ENCODE results near the gene HLA-DMB. TPM values are rescaled to one million over a fixed set of nuclear protein-coding genes. Genes with fewer than 3 reads are reported as not detected.
A peak's percentile ranks its signal among the peaks of the same experiment; 100 is the strongest.

HLA-DMB gene
- total and polyA plus RNA-seq, 10 of the 15 experiments (the other 5 are each of a cell fraction or from before 2014, with no cell fraction given) = 114 to 173 (median 150) TPM

GRCh38 chr6:32943864-32944649, 3.2 kb upstream of the HLA-DMB start (continued):
- TF ChIP-seq IRF4 (IDR thresholded peaks at IDR 0.05; ENCODE audit: low read depth, low read length) (peak; percentile 94), FOXM1 (IDR thresholded peaks at IDR 0.05; ENCODE audit: low read depth, low read length) (peak; percentile 92), RELB (IDR thresholded peaks at IDR 0.05; ENCODE audit: low read depth) (peak; percentile 92), JUND (IDR thresholded peaks at IDR 0.05; ENCODE audit: low read depth, low read length) (no peak), POLR2A (IDR thresholded peaks at IDR 0.05; ENCODE audit: low read depth, low read length) (peak; percentile 89), BRCA1 (IDR thresholded peaks at IDR 0.05; ENCODE audit: low read depth, low read length) (no peak), MAX (IDR thresholded peaks at IDR 0.05; ENCODE audit: low read depth, low read length) (peak; percentile 41; the same call in 1 of the 2 replicates), ZNF622 (IDR thresholded peaks at IDR 0.05) (no peak), CEBPZ (IDR thresholded peaks at IDR 0.05; ENCODE audit: low read depth, low read length) (no peak), NFYB (IDR thresholded peaks at IDR 0.05; ENCODE audit: insufficient read depth, low read depth, low read length) (no peak), ZZZ3 (IDR thresholded peaks at IDR 0.05; ENCODE audit: control insufficient read depth, insufficient read length, low read depth) (no peak), RELA (IDR thresholded peaks at IDR 0.05; ENCODE audit: borderline replicate concordance, partially characterized antibody) (no peak), MTA3 (IDR thresholded peaks at IDR 0.05; ENCODE audit: borderline replicate concordance, low read length) (peak; percentile 63; the same call in 1 of the 2 replicates), BCL11A (IDR thresholded peaks at IDR 0.05; ENCODE audit: low read depth, low read length) (peak; percentile 93), RAD21 (IDR thresholded peaks at IDR 0.05; ENCODE audit: insufficient read depth, low read depth, low read length) (no peak), ZNF687 (IDR thresholded peaks at IDR 0.05) (no peak), TCF3 (IDR thresholded peaks at IDR 0.05; ENCODE audit: borderline replicate concordance, insufficient read depth, low read depth, low read length) (peak; percentile 40; the same call in 1 of the 2 replicates), GATAD2B (conservative IDR thresholded peaks at IDR 0.05; ENCODE audit: low read depth) (no peak; the same call in 1 of the 2 replicates), SMAD5 (IDR thresholded peaks at IDR 0.05; ENCODE audit: low read depth) (no peak; the same call in 1 of the 2 replicates), ZBED1 (IDR thresholded peaks at IDR 0.05; ENCODE audit: borderline replicate concordance) (no peak; the same call in 1 of the 2 replicates), MYC (IDR thresholded peaks at IDR 0.05; ENCODE audit: insufficient read depth, insufficient read length, insufficient replicate concordance, low read length, severe bottlenecking) (no peak)

Measured in GM12878 (cell line).